ENCODE measurements around the gene ZNHIT6.
"Not testable (repeated sequence)": the region's sequence is repeated elsewhere in the genome, so short reads cannot be mapped to it uniquely, and the experiment has no call there.

ZNHIT6 gene

GRCh38 chr1:85652327-85652726, 55.9 kb downstream of the ZNHIT6 start:
- H3K4me1 Mint-ChIP-seq (ENCODE audit: low read depth): no peaks in the 10 kb centered on the region
- H3K9me3 Mint-ChIP-seq (ENCODE audit: low read depth): peaks cover 21% of the 10 kb centered on the region
- H3K27me3 Mint-ChIP-seq: no peaks in the 10 kb centered on the region
- peaks cover 65% of the 10 kb centered on the region for H3K36me3 Mint-ChIP-seq
- H3K27ac Mint-ChIP-seq: no peak overlapping the region
- H3K4me3 Mint-ChIP-seq: no peak overlapping the region

GRCh38 chr1:85650645-85651044, 57.6 kb downstream of the ZNHIT6 start:
- Mint-ChIP-seq H3K4me1 (ENCODE audit: low read depth) (no peaks in the 10 kb centered on the region), H3K27me3 (no peaks in the 10 kb centered on the region), H3K4me3 (no peak overlapping the region), H3K9me3 (ENCODE audit: low read depth) (peaks cover 21% of the 10 kb centered on the region), H3K36me3 (peaks cover 58% of the 10 kb centered on the region), H3K27ac (no peak overlapping the region)

GRCh38 chr1:85649591-85649990, 58.6 kb downstream of the ZNHIT6 start:
- H3K4me3 Mint-ChIP-seq: no peak overlapping the region
- peaks cover 53% of the 10 kb centered on the region for H3K36me3 Mint-ChIP-seq

GRCh38 chr1:85641598-85642556, 66.4 kb downstream of the ZNHIT6 start:
- peaks cover 44% of the 10 kb centered on the region for H3K36me3 Mint-ChIP-seq
- not testable (repeated sequence) for H3K4me3 Mint-ChIP-seq; H3K27ac Mint-ChIP-seq; H3K4me1 Mint-ChIP-seq (ENCODE audit: low read depth); H3K27me3 Mint-ChIP-seq
- peaks cover 22% of the 10 kb centered on the region for H3K9me3 Mint-ChIP-seq (ENCODE audit: low read depth)

More at GRCh38 chr1:85649591-85649990, 58.6 kb downstream of the ZNHIT6 start:
- Mint-ChIP-seq H3K27me3 (no peaks in the 10 kb centered on the region), H3K9me3 (ENCODE audit: low read depth) (peaks cover 21% of the 10 kb centered on the region), H3K27ac (no peak overlapping the region), H3K4me1 (ENCODE audit: low read depth) (no peaks in the 10 kb centered on the region)

GRCh38 chr1:85639920-85640319, 68.3 kb downstream of the ZNHIT6 start:
- H3K36me3 Mint-ChIP-seq: peaks cover 57% of the 10 kb centered on the region
- not testable (repeated sequence) for H3K4me3 Mint-ChIP-seq; H3K4me1 Mint-ChIP-seq (ENCODE audit: low read depth); H3K27me3 Mint-ChIP-seq; H3K27ac Mint-ChIP-seq
- peaks cover 22% of the 10 kb centered on the region for H3K9me3 Mint-ChIP-seq (ENCODE audit: low read depth)

- no peaks in the 10 kb centered on the region for H3K4me1 Mint-ChIP-seq (ENCODE audit: low read depth)
- H3K36me3 Mint-ChIP-seq: peaks cover 62% of the 10 kb centered on the region
- no peaks in the 10 kb centered on the region for H3K27me3 Mint-ChIP-seq
- H3K4me3 Mint-ChIP-seq: no peak overlapping the region
- peaks cover 22% of the 10 kb centered on the region for H3K9me3 Mint-ChIP-seq (ENCODE audit: low read depth)
- no peak overlapping the region for H3K27ac Mint-ChIP-seq
Measured at GRCh38 chr1:85638412-85638811, 69.8 kb downstream of the ZNHIT6 start.

- Mint-ChIP-seq H3K4me3 (no peak overlapping the region), H3K4me1 (ENCODE audit: low read depth) (no peaks in the 10 kb centered on the region), H3K27ac (no peak overlapping the region), H3K9me3 (ENCODE audit: low read depth) (peaks cover 12% of the 10 kb centered on the region), H3K27me3 (no peaks in the 10 kb centered on the region), H3K36me3 (peaks cover 58% of the 10 kb centered on the region)
Measured at GRCh38 chr1:85630493-85630892, 77.7 kb downstream of the ZNHIT6 start.

GRCh38 chr1:85629532-85629920, 78.7 kb downstream of the ZNHIT6 start:
- Mint-ChIP-seq H3K27ac (no peak overlapping the region), H3K36me3 (peaks cover 53% of the 10 kb centered on the region), H3K9me3 (ENCODE audit: low read depth) (peaks cover 16% of the 10 kb centered on the region), H3K27me3 (no peaks in the 10 kb centered on the region), H3K4me3 (no peak overlapping the region), H3K4me1 (ENCODE audit: low read depth) (no peaks in the 10 kb centered on the region)

GRCh38 chr1:85628791-85629531, 79.3 kb downstream of the ZNHIT6 start:
- peaks cover 56% of the 10 kb centered on the region for H3K36me3 Mint-ChIP-seq
- no peaks in the 10 kb centered on the region for H3K4me1 Mint-ChIP-seq (ENCODE audit: low read depth)
- no peaks in the 10 kb centered on the region for H3K27me3 Mint-ChIP-seq
- no peak overlapping the region for H3K27ac Mint-ChIP-seq
- no peak overlapping the region for H3K4me3 Mint-ChIP-seq
- peaks cover 20% of the 10 kb centered on the region for H3K9me3 Mint-ChIP-seq (ENCODE audit: low read depth)

- Mint-ChIP-seq H3K27ac (no peak overlapping the region), H3K4me3 (no peak overlapping the region), H3K9me3 (ENCODE audit: low read depth) (peaks cover 27% of the 10 kb centered on the region), H3K27me3 (no peaks in the 10 kb centered on the region), H3K4me1 (ENCODE audit: low read depth) (no peaks in the 10 kb centered on the region), H3K36me3 (peaks cover 67% of the 10 kb centered on the region)
Measured at GRCh38 chr1:85626818-85627217, 81.4 kb downstream of the ZNHIT6 start.

GRCh38 chr1:85624361-85624760, 83.9 kb downstream of the ZNHIT6 start:
- Mint-ChIP-seq H3K36me3 (peaks cover 73% of the 10 kb centered on the region), H3K27ac (no peak overlapping the region), H3K9me3 (ENCODE audit: low read depth) (peaks cover 43% of the 10 kb centered on the region), H3K4me3 (no peak overlapping the region), H3K27me3 (no peaks in the 10 kb centered on the region), H3K4me1 (ENCODE audit: low read depth) (no peaks in the 10 kb centered on the region)

GRCh38 chr1:85623061-85623471, 85.2 kb downstream of the ZNHIT6 start:
- no peaks in the 10 kb centered on the region for H3K27me3 Mint-ChIP-seq
- H3K36me3 Mint-ChIP-seq: peaks cover 68% of the 10 kb centered on the region
- no peak overlapping the region for H3K27ac Mint-ChIP-seq
- peaks cover 40% of the 10 kb centered on the region for H3K9me3 Mint-ChIP-seq (ENCODE audit: low read depth)
- no peak overlapping the region for H3K4me3 Mint-ChIP-seq
- H3K4me1 Mint-ChIP-seq (ENCODE audit: low read depth): no peaks in the 10 kb centered on the region

- Mint-ChIP-seq H3K36me3 (peaks cover 56% of the 10 kb centered on the region), H3K4me3 (no peak overlapping the region), H3K27ac (no peak overlapping the region), H3K9me3 (ENCODE audit: low read depth) (peaks cover 31% of the 10 kb centered on the region), H3K4me1 (ENCODE audit: low read depth) (no peaks in the 10 kb centered on the region), H3K27me3 (no peaks in the 10 kb centered on the region)
Measured at GRCh38 chr1:85621430-85621829, 86.8 kb downstream of the ZNHIT6 start.

- H3K36me3 Mint-ChIP-seq: peaks cover 36% of the 10 kb centered on the region
- peaks cover 1% of the 10 kb centered on the region for H3K27me3 Mint-ChIP-seq
- no peaks in the 10 kb centered on the region for H3K4me1 Mint-ChIP-seq (ENCODE audit: low read depth)
- H3K4me3 Mint-ChIP-seq: no peak overlapping the region
- no peak overlapping the region for H3K27ac Mint-ChIP-seq
- H3K9me3 Mint-ChIP-seq (ENCODE audit: low read depth): peaks cover 23% of the 10 kb centered on the region
Measured at GRCh38 chr1:85617633-85618100, 90.6 kb downstream of the ZNHIT6 start.

GRCh38 chr1:85616736-85617135, 91.5 kb downstream of the ZNHIT6 start:
- H3K9me3 Mint-ChIP-seq (ENCODE audit: low read depth): peaks cover 14% of the 10 kb centered on the region
- no peak overlapping the region for H3K4me3 Mint-ChIP-seq
- H3K27ac Mint-ChIP-seq: no peak overlapping the region
- H3K27me3 Mint-ChIP-seq: peaks cover 1% of the 10 kb centered on the region
- peaks cover 32% of the 10 kb centered on the region for H3K36me3 Mint-ChIP-seq
- H3K4me1 Mint-ChIP-seq (ENCODE audit: low read depth): no peaks in the 10 kb centered on the region

All from activated naive CD8-positive, alpha-beta T cell (primary cell).